Measurements from ENCODE around the gene PIK3CD.

DNA sequence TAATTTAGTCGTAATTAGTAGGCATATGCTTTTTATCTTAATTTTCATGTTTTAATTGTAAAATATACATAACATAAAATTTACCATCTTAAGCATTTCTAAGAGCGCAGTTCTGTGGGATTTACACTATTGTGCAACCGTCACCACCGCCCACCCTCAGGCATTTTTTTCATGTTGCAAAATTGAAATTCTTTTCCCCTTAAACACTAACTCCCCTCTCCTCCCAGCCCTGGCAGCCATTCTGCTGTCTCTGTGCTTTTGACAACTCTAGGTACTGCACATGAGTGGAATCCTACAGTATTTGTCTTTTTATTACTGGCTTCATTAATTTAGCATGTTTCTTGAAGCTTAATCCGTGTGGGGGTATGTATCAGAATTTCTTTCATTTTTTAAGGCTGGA lies 7.8 kb downstream of the PIK3CD start:
- TF ChIP-seq, protein P1, sequence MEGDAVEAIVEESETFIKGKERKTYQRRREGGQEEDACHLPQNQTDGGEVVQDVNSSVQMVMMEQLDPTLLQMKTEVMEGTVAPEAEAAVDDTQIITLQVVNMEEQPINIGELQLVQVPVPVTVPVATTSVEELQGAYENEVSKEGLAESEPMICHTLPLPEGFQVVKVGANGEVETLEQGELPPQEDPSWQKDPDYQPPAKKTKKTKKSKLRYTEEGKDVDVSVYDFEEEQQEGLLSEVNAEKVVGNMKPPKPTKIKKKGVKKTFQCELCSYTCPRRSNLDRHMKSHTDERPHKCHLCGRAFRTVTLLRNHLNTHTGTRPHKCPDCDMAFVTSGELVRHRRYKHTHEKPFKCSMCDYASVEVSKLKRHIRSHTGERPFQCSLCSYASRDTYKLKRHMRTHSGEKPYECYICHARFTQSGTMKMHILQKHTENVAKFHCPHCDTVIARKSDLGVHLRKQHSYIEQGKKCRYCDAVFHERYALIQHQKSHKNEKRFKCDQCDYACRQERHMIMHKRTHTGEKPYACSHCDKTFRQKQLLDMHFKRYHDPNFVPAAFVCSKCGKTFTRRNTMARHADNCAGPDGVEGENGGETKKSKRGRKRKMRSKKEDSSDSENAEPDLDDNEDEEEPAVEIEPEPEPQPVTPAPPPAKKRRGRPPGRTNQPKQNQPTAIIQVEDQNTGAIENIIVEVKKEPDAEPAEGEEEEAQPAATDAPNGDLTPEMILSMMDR (IDR thresholded peaks at IDR 0.05) = no peak
- TF ChIP-seq EP300 (IDR thresholded peaks at IDR 0.05; ENCODE audit: borderline replicate concordance in 1 of 2, low read depth in 1 of 2, low read length in 1 of 2) = no peak
- TF ChIP-seq JUND (IDR thresholded peaks at IDR 0.05) = no peak
- no peak for TF ChIP-seq TAF1 (IDR thresholded peaks at IDR 0.05; ENCODE audit: borderline replicate concordance, low read depth, low read length)
- no peak for TF ChIP-seq GATA2 (CRISPR knock-in tag; IDR thresholded peaks at IDR 0.05)
- no peak for TF ChIP-seq RXRA (IDR thresholded peaks at IDR 0.05; ENCODE audit: borderline replicate concordance, low read depth)
- TF ChIP-seq, protein P2, sequence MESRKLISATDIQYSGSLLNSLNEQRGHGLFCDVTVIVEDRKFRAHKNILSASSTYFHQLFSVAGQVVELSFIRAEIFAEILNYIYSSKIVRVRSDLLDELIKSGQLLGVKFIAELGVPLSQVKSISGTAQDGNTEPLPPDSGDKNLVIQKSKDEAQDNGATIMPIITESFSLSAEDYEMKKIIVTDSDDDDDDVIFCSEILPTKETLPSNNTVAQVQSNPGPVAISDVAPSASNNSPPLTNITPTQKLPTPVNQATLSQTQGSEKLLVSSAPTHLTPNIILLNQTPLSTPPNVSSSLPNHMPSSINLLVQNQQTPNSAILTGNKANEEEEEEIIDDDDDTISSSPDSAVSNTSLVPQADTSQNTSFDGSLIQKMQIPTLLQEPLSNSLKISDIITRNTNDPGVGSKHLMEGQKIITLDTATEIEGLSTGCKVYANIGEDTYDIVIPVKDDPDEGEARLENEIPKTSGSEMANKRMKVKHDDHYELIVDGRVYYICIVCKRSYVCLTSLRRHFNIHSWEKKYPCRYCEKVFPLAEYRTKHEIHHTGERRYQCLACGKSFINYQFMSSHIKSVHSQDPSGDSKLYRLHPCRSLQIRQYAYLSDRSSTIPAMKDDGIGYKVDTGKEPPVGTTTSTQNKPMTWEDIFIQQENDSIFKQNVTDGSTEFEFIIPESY (IDR thresholded peaks at IDR 0.05; ENCODE audit: borderline replicate concordance, low read depth) = no peak
- no peak for TF ChIP-seq SMC3 (IDR thresholded peaks at IDR 0.05; ENCODE audit: low read depth, low read length)
- no peak for TF ChIP-seq YY1 (IDR thresholded peaks at IDR 0.05; ENCODE audit: low read depth)
- no peak for TF ChIP-seq POLR2AphosphoS5 (IDR thresholded peaks at IDR 0.05; ENCODE audit: low read depth, low read length)
- TF ChIP-seq RFX5 (IDR thresholded peaks at IDR 0.05; ENCODE audit: low read length) = no peak
- no peak for TF ChIP-seq FOXM1 (IDR thresholded peaks at IDR 0.05; ENCODE audit: low read depth)

Measured in SK-N-SH (cell line).